Panc1 (cell line): ENCODE results near the gene KCNN2.

Experiments
- CTCF ChIP-seq: fragments of 450-650 bp; IDR thresholded peaks from 2 replicates; pipeline ENCODE4 v1.5.1; 2017; ENCODE audit warnings: mild to moderate bottlenecking
- POLR2AphosphoS5 ChIP-seq: IDR thresholded peaks from 2 replicates; pipeline ENCODE4 v1.6.1; 2012; ENCODE audit warnings: mild to moderate bottlenecking, low read depth, low read length, moderate library complexity
- SIN3A ChIP-seq: IDR thresholded peaks from 2 replicates; pipeline ENCODE4 v1.6.1; 2012; ENCODE audit warnings: low read depth, mild to moderate bottlenecking, low read length, moderate library complexity, borderline replicate concordance; ENCODE audit not compliant: insufficient read depth
- TCF7L2 ChIP-seq: IDR thresholded peaks from 2 replicates; pipeline ENCODE4 v1.6.1; 2011; ENCODE audit warnings: mild to moderate bottlenecking, low read depth, low read length, inconsistent platforms

DNA sequence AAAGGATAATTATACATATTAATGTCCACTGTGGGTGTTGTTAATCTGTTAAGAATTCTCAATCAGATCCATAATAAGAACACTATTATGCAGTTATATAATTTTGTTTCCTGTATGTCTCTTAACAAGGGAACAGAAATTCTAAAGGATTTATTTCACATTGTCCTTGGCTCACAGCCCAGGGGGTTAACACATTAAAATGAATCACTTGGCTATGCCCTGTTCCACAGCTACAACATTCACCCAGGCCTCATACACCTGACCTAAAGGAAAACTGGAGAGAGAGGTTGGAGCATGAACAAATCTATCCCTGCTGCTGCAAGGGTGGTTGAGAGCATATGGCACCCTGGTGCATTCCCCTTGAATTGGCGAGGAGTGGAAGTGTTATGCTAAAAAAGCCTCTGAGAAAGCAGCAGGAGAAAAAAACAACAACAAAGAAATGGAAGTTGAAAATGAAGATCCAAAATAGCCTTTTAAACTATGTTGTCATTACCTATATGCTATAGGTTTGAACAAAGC is 116.0 kb downstream of the KCNN2 start:
- TF ChIP-seq CTCF = no peak
- no peak for TF ChIP-seq POLR2AphosphoS5
- no peak for TF ChIP-seq TCF7L2
- TF ChIP-seq SIN3A = no peak
